SK-N-SH (cell line): ENCODE measurements around the gene F2RL3. TPM values are rescaled to one million over a fixed set of nuclear protein-coding genes. Genes with fewer than 3 reads are reported as not detected.

Experiments used
- CTCF ChIA-PET: fragments of 300-600, 350-600 bp; formaldehyde crosslinking; extraction: SDS; loops from one replicate; lab custom pipeline; 2021; lab: Yijun Ruan, JAX
- POLR2A ChIA-PET: fragments of 350-600 bp; sonication (Branson Sonifier 250); formaldehyde crosslinking; extraction: SDS; loops from one replicate; lab custom pipeline; 2020; ENCODE audit warnings: antibody characterized with exemption, inconsistent platforms; lab: Yijun Ruan, JAX
- DNase-seq: peaks from one replicate; pipeline ENCODE4 v3.0.0; 2012
- H2AFZ ChIP-seq: fragments of 200-600 bp; sonication (generic); 2 replicates; pipeline ENCODE4 v1.8.1; 2016; ENCODE audit warnings: antibody characterized with exemption, mild to moderate bottlenecking, low read depth
- H3F3A ChIP-seq: fragments of 200-600 bp; sonication (generic); replicated peaks from 2 replicates; pipeline ENCODE3; 2016; ENCODE audit warnings: antibody characterized with exemption, mild to moderate bottlenecking; ENCODE audit not compliant: insufficient read depth
- H3K27ac ChIP-seq, 2 experiments: fragments of 200-500 bp in 1 of 2; fragments of 200-600 bp in 1 of 2; sonication (Bioruptor generic) in 1 of 2; sonication (generic), shearing (Covaris generic) in 1 of 2; 2 replicates each; pipeline versions ENCODE4 v1.5.1 to v1.6.1; 2014 to 2016; ENCODE audit warnings: low read depth in 2 of 2, inconsistent platforms in 1 of 2, low read length in 1 of 2, mild to moderate bottlenecking in 1 of 2, mixed read lengths in 1 of 2
- H3K27me3 ChIP-seq: fragments of 200-600 bp; sonication (generic), shearing (Covaris generic); 2 replicates; pipeline ENCODE4 v1.6.1; 2016; ENCODE audit warnings: mixed run types; ENCODE audit not compliant: insufficient read depth
- H3K36me3 ChIP-seq, 2 experiments: fragments of 200-500 bp in 1 of 2; fragments of 200-600 bp in 1 of 2; sonication (Bioruptor generic) in 1 of 2; sonication (generic) in 1 of 2; replicated peaks in 1 of 2; 2 replicates each; pipeline versions ENCODE3 to v1.5.1; 2014 to 2016; ENCODE audit warnings: low read length in 1 of 2, mild to moderate bottlenecking in 1 of 2; ENCODE audit not compliant: insufficient read depth in 2 of 2, control insufficient read depth in 1 of 2
- H3K4me1 ChIP-seq, 2 experiments: fragments of 200-500 bp in 1 of 2; fragments of 200-600 bp in 1 of 2; sonication (Bioruptor generic) in 1 of 2; sonication (generic), shearing (Covaris generic) in 1 of 2; 2 replicates each; pipeline versions ENCODE4 v1.5.1 to v1.6.1; 2014 to 2016; ENCODE audit warnings: low read depth in 1 of 2, low read length in 1 of 2, mixed run types in 1 of 2; ENCODE audit not compliant: insufficient read depth in 2 of 2, control insufficient read depth in 1 of 2
- H3K4me2 ChIP-seq: fragments of 200-600 bp; sonication (generic), shearing (Covaris generic); 2 replicates; pipeline ENCODE4 v1.6.1; 2017; ENCODE audit warnings: mixed run types
- H3K4me3 ChIP-seq, 2 experiments: fragments of 200-500 bp in 1 of 2; fragments of 200-600 bp in 1 of 2; sonication (Bioruptor generic) in 1 of 2; sonication (generic), shearing (Covaris generic) in 1 of 2; 2 replicates each; pipeline versions ENCODE4 v1.5.1 to v1.8.1; 2014 to 2016; ENCODE audit warnings: low read depth in 2 of 2, inconsistent platforms in 1 of 2, low read length in 1 of 2, mild to moderate bottlenecking in 1 of 2, mixed read lengths in 1 of 2, moderate library complexity in 1 of 2
- H3K79me2 ChIP-seq: fragments of 200-600 bp; sonication (generic); 2 replicates; pipeline ENCODE4 v1.8.1; 2017; ENCODE audit warnings: mild to moderate bottlenecking; ENCODE audit not compliant: insufficient read depth
- H3K9ac ChIP-seq: fragments of 200-600 bp; sonication (generic); 2 replicates; pipeline ENCODE4 v1.6.1; 2017; ENCODE audit warnings: mixed run types
- H3K9me2 ChIP-seq: fragments of 200-600 bp; sonication (generic); 2 replicates; pipeline ENCODE4 v1.6.1; 2017; ENCODE audit warnings: mixed run types
- H3K9me3 ChIP-seq: fragments of 200-600 bp; sonication (generic); 2 replicates; pipeline ENCODE4 v1.6.1; 2017; ENCODE audit warnings: mixed run types, mild to moderate bottlenecking, moderate library complexity
- H4K20me1 ChIP-seq: fragments of 200-600 bp; sonication (generic); 2 replicates; pipeline ENCODE4 v1.6.1; 2017; ENCODE audit warnings: mild to moderate bottlenecking, mixed run types; ENCODE audit not compliant: insufficient read depth
- CHD2 ChIP-seq: fragments of 150-350 bp; IDR thresholded peaks from 2 replicates; pipeline ENCODE4 v1.6.1; 2018; ENCODE audit warnings: low read length; ENCODE audit not compliant: partially characterized antibody
- FOXM1 ChIP-seq: IDR thresholded peaks from 2 replicates; pipeline ENCODE4 v1.4.0; 2012; ENCODE audit warnings: low read depth, mild to moderate bottlenecking
- IRF3 ChIP-seq: fragments of 150-350 bp; IDR thresholded peaks from 2 replicates; pipeline ENCODE4 v1.6.1; 2016; ENCODE audit warnings: mild to moderate bottlenecking, low read depth, low read length
- JUND ChIP-seq: IDR thresholded peaks from 2 replicates; pipeline ENCODE4 v1.4.0; 2012
- PBX3 ChIP-seq: IDR thresholded peaks from 2 replicates; pipeline ENCODE4; 2012
- RAD21 ChIP-seq: IDR thresholded peaks from 2 replicates; pipeline ENCODE4 v1.6.1; 2012; ENCODE audit warnings: mild to moderate bottlenecking, low read length
- RFX5 ChIP-seq: IDR thresholded peaks from 2 replicates; pipeline ENCODE4 v1.6.1; 2012; ENCODE audit warnings: mild to moderate bottlenecking, improper control_type of control experiment, low read length
- WGBS: methylation state at CpG from one replicate; pipeline ENCODE4 v1.1.6; 2017; ENCODE audit warnings: low lambda C conversion rate; 5-methylcytosine and 5-hydroxymethylcytosine counted together
- polyA plus RNA-seq, 3 experiments: library from polyadenylated mRNA; depleted of rRNA; stranded (reverse); fragments of >200 nt; gene quantifications; 2 replicates each; pipeline ENCODE4 v1.2.3, GENCODE V29; 2012
- TF ChIP-seq, protein P1 (sequence below): IDR thresholded peaks from 2 replicates; pipeline ENCODE4 v1.4.0; 2012; ENCODE audit warnings: low read depth

The F2RL3 gene
- polyA plus RNA-seq, 1 of the 3 experiments (the other 2 are of a cell fraction) = not detected

GRCh38 chr19:16890461-16891184 lies 1.8 kb downstream of the F2RL3 start:
- H3K27me3 ChIP-seq = no peaks in the 10 kb centered on the region
- H3K9ac ChIP-seq = no peak overlapping the region
- H3K27ac ChIP-seq = no peak overlapping the region
- POLR2A ChIA-PET = no interaction called here
- no peak overlapping the region for H2AFZ ChIP-seq
- no peaks in the 10 kb centered on the region for H3K36me3 ChIP-seq
- H3K4me3 ChIP-seq = no peak overlapping the region
- no peaks in the 10 kb centered on the region for H3F3A ChIP-seq
- no peaks in the 10 kb centered on the region for H3K9me3 ChIP-seq
- CTCF ChIA-PET = no interaction called here
- peaks cover 0 to 16% of the 10 kb centered on the region in 2 experiments; a peak in 1 of 4 replicates for H3K4me1 ChIP-seq
- H3K4me2 ChIP-seq = no peak overlapping the region
- no peaks in the 10 kb centered on the region for H3K79me2 ChIP-seq
- no peaks in the 10 kb centered on the region for H4K20me1 ChIP-seq
- no peak for TF ChIP-seq RAD21
- DNase-seq = no peak
- no peaks in the 10 kb centered on the region for H3K9me2 ChIP-seq
- WGBS = 92% methylated on average over 23 of the region's 24 CpGs

- H3K9ac ChIP-seq = no peak overlapping the region
- no peaks in the 10 kb centered on the region for H4K20me1 ChIP-seq
- no peak for DNase-seq
- ChIA-PET CTCF (no interaction called here), POLR2A (no interaction called here)
- no peaks in the 10 kb centered on the region for H3F3A ChIP-seq
- TF ChIP-seq CHD2 (no peak), FOXM1 (no peak), PBX3 (no peak), IRF3 (no peak), JUND (no peak), RFX5 (no peak)
- TF ChIP-seq, protein P1, sequence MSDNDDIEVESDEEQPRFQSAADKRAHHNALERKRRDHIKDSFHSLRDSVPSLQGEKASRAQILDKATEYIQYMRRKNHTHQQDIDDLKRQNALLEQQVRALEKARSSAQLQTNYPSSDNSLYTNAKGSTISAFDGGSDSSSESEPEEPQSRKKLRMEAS = no peak
- H3K4me2 ChIP-seq = no peak overlapping the region
- H3K79me2 ChIP-seq = no peaks in the 10 kb centered on the region
- H3K9me3 ChIP-seq = no peaks in the 10 kb centered on the region
- no peak overlapping the region for H2AFZ ChIP-seq
- WGBS = 83% methylated on average over 9 of the region's 12 CpGs
- H3K4me3 ChIP-seq = no peak overlapping the region
- H3K9me2 ChIP-seq = no peaks in the 10 kb centered on the region
- no peak overlapping the region for H3K27ac ChIP-seq
- H3K27me3 ChIP-seq = no peaks in the 10 kb centered on the region
- peaks cover 0 to 21% of the 10 kb centered on the region in 2 experiments; a peak in 1 of 4 replicates for H3K4me1 ChIP-seq
- H3K36me3 ChIP-seq = no peaks in the 10 kb centered on the region
These were observed 3.0 kb downstream of the F2RL3 start for GRCh38 chr19:16891696-16892382.
